K562 (cell line): ENCODE results near the gene LYZL4. TPM values are rescaled to one million over a fixed set of nuclear protein-coding genes. Genes with fewer than 3 reads are reported as not detected.

Experiments
- ATAC-seq: fragments of 200-7000 bp; cut with Tn5 transposase; 3 replicates; pipeline ENCODE4 v1.9.1; 2020; ENCODE audit warnings: moderate library complexity
- BruUV-seq: library from RNA; stranded (reverse); fragments of 400-500 nt; replicated peaks from 2 replicates; lab custom pipeline; 2021; lab: Mats Ljungman, UMichigan
- CTCF ChIA-PET: fragments of 300-600 bp; formaldehyde crosslinking; extraction: SDS; loops from one replicate; lab custom pipeline; 2021; ENCODE audit warnings: low intra/inter-chr PET ratio; lab: Yijun Ruan, JAX
- POLR2A ChIA-PET: fragments of 300-600, 350-650 bp; sonication (Branson Sonifier 250); formaldehyde crosslinking; extraction: SDS; loops from one replicate; lab custom pipeline; 2021; ENCODE audit warnings: antibody characterized with exemption, inconsistent platforms; lab: Yijun Ruan, JAX
- DNase-seq, 4 experiments: peaks; one replicate each; pipeline versions ENCODE4 v3.0.0 to v3.0.0-alpha.2; 2011 to 2018; ENCODE audit warnings: low spot score in 3 of 4, mixed read lengths in 3 of 4; ENCODE audit errors: extremely low read depth in 1 of 4
- FAIRE-seq: peaks from 2 replicates; lab custom pipeline; 2011; peaks lifted over from hg19 to GRCh38; lab: Jason Lieb, UNC
- H2AFZ ChIP-seq: 2 replicates; pipeline ENCODE4 v1.6.0; 2011; ENCODE audit warnings: low read depth, low read length, control low read depth, inconsistent platforms
- H3K27ac ChIP-seq: fragments of 200-600 bp; 3 replicates; pipeline ENCODE4 v1.8.0; 2011; ENCODE audit warnings: low read depth, mild to moderate bottlenecking, control low read depth, inconsistent platforms, low read length, moderate library complexity, mixed read lengths; ENCODE audit errors: extremely low read depth
- H3K27me3 ChIP-seq, 2 experiments: fragments of 300-600 bp in 1 of 2; 2 replicates in 1 of 2; 3 replicates in 1 of 2; pipeline versions ENCODE4 v1.6.0 to v1.8.0; 2011; ENCODE audit warnings: inconsistent platforms in 2 of 2, low read length in 2 of 2, mild to moderate bottlenecking in 1 of 2, mixed read lengths in 1 of 2, moderate library complexity in 1 of 2; ENCODE audit not compliant: control insufficient read depth in 2 of 2, insufficient read depth in 2 of 2
- H3K36me3 ChIP-seq: fragments of 300-600 bp; 3 replicates; pipeline ENCODE4 v1.8.0; 2011; ENCODE audit warnings: mild to moderate bottlenecking, low read length, inconsistent platforms; ENCODE audit not compliant: control insufficient read depth, insufficient read depth
- H3K4me1 ChIP-seq, 2 experiments: fragments of 200-600 bp in 1 of 2; replicated peaks in 1 of 2; 2 replicates in 1 of 2; 3 replicates in 1 of 2; pipeline versions ENCODE4 v1.5.1 to v1.8.0; 2011; ENCODE audit warnings: inconsistent platforms in 2 of 2, low read length in 2 of 2, mild to moderate bottlenecking in 1 of 2, mixed read lengths in 1 of 2, moderate library complexity in 1 of 2; ENCODE audit not compliant: control insufficient read depth in 2 of 2, insufficient read depth in 2 of 2
- H3K4me2 ChIP-seq: 2 replicates; pipeline ENCODE4 v1.6.1; 2011; ENCODE audit warnings: low read length, control low read depth, inconsistent platforms, mixed read lengths; ENCODE audit not compliant: insufficient read depth
- H3K4me3 ChIP-seq: fragments of 200-600 bp; sonication (generic), shearing (Covaris generic); 2 replicates; pipeline ENCODE4 v1.5.1; 2016; ENCODE audit warnings: control low read depth, inconsistent platforms
- H3K79me2 ChIP-seq: fragments of 200-600 bp; 3 replicates; pipeline ENCODE4 v1.8.0; 2011; ENCODE audit warnings: low read length, inconsistent platforms; ENCODE audit not compliant: control insufficient read depth, insufficient read depth
- H3K9ac ChIP-seq, 2 experiments: 2 replicates each; pipeline versions ENCODE4 v1.6.0 to v1.6.1; 2011; ENCODE audit warnings: low read depth in 2 of 2, low read length in 2 of 2, control low read depth in 1 of 2, inconsistent platforms in 1 of 2, mild to moderate bottlenecking in 1 of 2, mixed read lengths in 1 of 2; ENCODE audit not compliant: insufficient read depth in 1 of 2
- H3K9me1 ChIP-seq: one replicate; pipeline ENCODE4 v1.6.0; 2011; ENCODE audit warnings: inconsistent platforms, mild to moderate bottlenecking, low read length, moderate library complexity; ENCODE audit not compliant: control insufficient read depth, insufficient read depth
- H3K9me3 ChIP-seq: replicated peaks from 2 replicates; pipeline ENCODE4 v1.5.1; 2011; ENCODE audit warnings: low read depth, low read length, inconsistent platforms; ENCODE audit not compliant: control insufficient read depth, insufficient read depth
- H4K20me1 ChIP-seq: replicated peaks from 2 replicates; pipeline ENCODE4 v1.6.1; 2011; ENCODE audit warnings: low read length, inconsistent platforms, mixed read lengths; ENCODE audit not compliant: control insufficient read depth, insufficient read depth
- HDAC3 ChIP-seq: fragments of 450-650 bp; IDR thresholded peaks from 2 replicates; pipeline ENCODE4 v1.6.1; 2018; ENCODE audit warnings: borderline replicate concordance, mild to moderate bottlenecking, moderate library complexity; ENCODE audit not compliant: partially characterized antibody
- SMARCA5 ChIP-seq: fragments of 450-650 bp; IDR thresholded peaks from 2 replicates; pipeline ENCODE4 v1.6.1; 2016
- ZMIZ1 ChIP-seq, 2 experiments: fragments of 150-350 bp in 1 of 2; IDR thresholded peaks; 2 replicates each; pipeline ENCODE4 v1.6.1; 2012 to 2016; ENCODE audit warnings: low read depth in 2 of 2, low read length in 2 of 2, mild to moderate bottlenecking in 1 of 2, moderate library complexity in 1 of 2
- ZNF124 ChIP-seq: sonication (generic); formaldehyde crosslinking; IDR thresholded peaks from 2 replicates; pipeline ENCODE4 v1.8.1; 2022; ENCODE audit warnings: missing genetic modification reagents
- ZNF282 ChIP-seq: sonication (generic); formaldehyde crosslinking; IDR thresholded peaks from 2 replicates; pipeline ENCODE4 v1.8.1; 2023; ENCODE audit warnings: missing genetic modification reagents
- ZNF431 ChIP-seq: sonication (generic); formaldehyde crosslinking; IDR thresholded peaks from 2 replicates; pipeline ENCODE4 v1.8.0; 2022; ENCODE audit warnings: mild to moderate bottlenecking, missing genetic modification reagents
- WGBS: fragments of 100-300 bp; shearing (Covaris generic); methylation state at CpG from one replicate; pipeline ENCODE4 v1.1.6; 2016; ENCODE audit warnings: low coverage, mixed read lengths; ENCODE audit not compliant: insufficient coverage; ENCODE audit errors: missing lambda C conversion rate; 5-methylcytosine and 5-hydroxymethylcytosine counted together
- in situ Hi-C: fragments of 300-500 bp; cut with MboI; formaldehyde crosslinking; loops from 4 replicates; pipeline ENCODE4 v1.15.0; 2018; ENCODE audit warnings: inconsistent platforms, mixed read lengths
- intact Hi-C: fragments of 100-400 bp; cut with micrococcal nuclease; formaldehyde crosslinking; loops from 2 replicates; pipeline ENCODE4 v1.14.2; 2022
- polyA plus RNA-seq, 8 experiments: library from polyadenylated mRNA; depleted of rRNA in 4 of 8; stranded (reverse) in 5 of 8; unstranded in 3 of 8; fragments of >200 nt; fragmentation: Nextera tagmentation in 2 of 8; fragmentation: Illumina TruSeq in 1 of 8; extraction: Ambion mirVana in 2 of 8; extraction: Trizol in 1 of 8; gene quantifications; 2 replicates each; pipeline versions ENCODE4 v1.2.1 to v1.2.3, GENCODE V29; 2011 to 2014; ENCODE audit warnings: inconsistent platforms in 1 of 8, missing spikeins in 1 of 8
- total RNA-seq, 7 experiments: library from RNA; depleted of rRNA in 6 of 7; stranded (reverse); fragments of >200 nt in 6 of 7; fragmentation: Illumina TruSeq in 2 of 7; extraction: Trizol in 2 of 7; gene quantifications; 2 replicates each; pipeline versions ENCODE4 v1.2.1 to v1.2.3, GENCODE V29; 2011 to 2021; ENCODE audit warnings: low replicate concordance in 1 of 7

Gene LYZL4
- total and polyA plus RNA-seq, 9 of the 15 experiments (the other 6 are each of a cell fraction or from before 2014, with no cell fraction given) = not detected

DNA sequence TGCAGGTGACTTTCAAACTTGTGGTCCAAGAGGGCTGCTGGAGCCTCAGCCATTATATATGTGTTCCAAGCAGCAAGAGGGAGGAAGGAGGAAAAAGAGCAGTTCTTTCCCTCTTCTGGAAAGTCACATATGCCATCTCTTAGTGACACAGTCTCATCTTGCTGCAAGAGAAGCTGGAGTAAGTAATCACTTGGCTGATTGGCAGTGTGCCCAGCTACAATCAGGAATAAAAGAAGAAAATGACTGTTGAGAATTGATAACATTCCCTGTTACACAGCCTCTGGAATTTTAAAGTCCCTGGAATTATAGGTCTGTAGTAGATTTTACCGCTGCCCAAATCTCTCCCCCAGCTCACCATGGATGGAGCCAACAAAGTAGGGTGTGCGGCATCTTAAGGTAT, 31.4 kb upstream of the LYZL4 start:
- 2% methylated on average over 2 of the region's 2 CpGs for WGBS
- BruUV-seq = no TSS peak
- peaks cover 5 to 17% of the 10 kb centered on the region in 2 experiments; a peak in 4 of 5 replicates for H3K27me3 ChIP-seq
- no peaks in the 10 kb centered on the region for H3K79me2 ChIP-seq
- in situ Hi-C loops = loop anchor here (10.0 kb wide), 2 partner anchors 217 to 547 kb away; no protein-coding TSS in a partner anchor
- H3K4me3 ChIP-seq = no peak overlapping the region
- no peak for ATAC-seq
- no peak overlapping the region for H3K4me2 ChIP-seq
- H2AFZ ChIP-seq = no peak overlapping the region
- no peaks in the 10 kb centered on the region for H4K20me1 ChIP-seq
- H3K9me1 ChIP-seq = no peaks in the 10 kb centered on the region
- POLR2A ChIA-PET = interaction anchor here (0.6 kb wide), 1 partner anchor 390 kb away, joined by 3 read pairs; no protein-coding TSS in a partner anchor
- intact Hi-C loops = loop anchor here (2.0 kb wide), 1 partner anchor 547 kb away; no protein-coding TSS in a partner anchor
- no peaks in the 10 kb centered on the region for H3K4me1 ChIP-seq
- H3K9me3 ChIP-seq = no peaks in the 10 kb centered on the region
- H3K36me3 ChIP-seq = no peaks in the 10 kb centered on the region
- DNase-seq = no peak
- no peak for TF ChIP-seq ZNF282
- no peak for TF ChIP-seq SMARCA5
- no peak overlapping the region for H3K9ac ChIP-seq
- CTCF ChIA-PET = interaction anchor here (0.8 to 2.6 kb wide), 2 partner anchors 194 to 195 kb away, joined by 5 to 18 read pairs; no protein-coding TSS in a partner anchor
- no peak overlapping the region for H3K27ac ChIP-seq
- FAIRE-seq = no peak

GRCh38 chr3:42440924-42441323, 30.5 kb upstream of the LYZL4 start:
- Histone ChIP-seq H3K9ac (no peak overlapping the region), H3K9me3 (no peaks in the 10 kb centered on the region), H3K4me3 (no peak overlapping the region), H3K27me3 (peaks cover 5 to 20% of the 10 kb centered on the region in 2 experiments; a peak in 4 of 5 replicates), H3K9me1 (no peaks in the 10 kb centered on the region), H4K20me1 (no peaks in the 10 kb centered on the region), H3K27ac (no peak overlapping the region), H2AFZ (no peak overlapping the region), H3K4me1 (no peaks in the 10 kb centered on the region), H3K4me2 (no peak overlapping the region), H3K79me2 (no peaks in the 10 kb centered on the region), H3K36me3 (no peaks in the 10 kb centered on the region)
- intact Hi-C loops = no loop called here
- ChIA-PET CTCF (interaction anchor here (0.7 to 1.3 kb wide), 3 partner anchors 66 to 211 kb away, joined by 3 to 5 read pairs (median 4); no protein-coding TSS in a partner anchor), POLR2A (interaction anchor here (0.6 kb wide), 1 partner anchor 11 kb away, joined by 4 read pairs; no protein-coding TSS in a partner anchor)
- no TSS peak for BruUV-seq
- in situ Hi-C loops = loop anchor here (10.0 kb wide), 2 partner anchors 216 to 546 kb away; no protein-coding TSS in a partner anchor
- no peak for DNase-seq
- FAIRE-seq = no peak
- WGBS = under 1% methylated on average over 8 of the region's 8 CpGs
- ATAC-seq = no peak
- TF ChIP-seq ZMIZ1 (IDR thresholded peaks at IDR 0.05; ENCODE audit: low read depth in 2 of 2, low read length in 2 of 2) = no peak
- no peak for TF ChIP-seq HDAC3
- TF ChIP-seq ZNF431 (CRISPR knock-in tag) = no peak
- TF ChIP-seq ZNF124 (CRISPR knock-in tag) = no peak
